ENCODE data around the gene FAH. TPM values are rescaled to one million over a fixed set of nuclear protein-coding genes. Genes with fewer than 3 reads are reported as not detected.

The FAH gene
- total RNA-seq, 4 donors from 2014 or later = 5.4 to 29.0 (median 11.2) TPM

DNA sequence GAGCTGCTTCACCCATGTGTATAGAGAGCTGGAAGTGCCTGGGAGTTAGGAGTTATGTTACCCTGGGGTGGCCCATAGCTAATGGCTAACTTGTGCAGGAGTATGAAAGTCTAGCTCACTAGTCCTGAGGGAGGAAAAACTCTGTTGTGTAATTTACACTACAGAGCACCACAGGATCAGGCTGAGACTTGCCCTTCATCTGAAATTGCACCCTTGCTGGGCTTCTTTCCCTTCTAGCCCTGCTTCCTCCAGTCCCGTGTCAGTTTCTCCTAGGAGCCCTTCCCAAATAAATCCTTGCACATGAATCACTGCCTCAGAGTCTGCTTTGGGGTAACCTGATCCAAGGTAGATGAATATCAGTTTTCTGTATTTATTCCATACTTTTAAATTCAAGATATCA lies 59.2 kb downstream of the FAH start:
- H3K27ac ChIP-seq = no peak overlapping the region
- H3K36me3 ChIP-seq = no peaks in the 10 kb centered on the region
- no peaks in the 10 kb centered on the region for H3K4me1 ChIP-seq
- no peaks in the 10 kb centered on the region for H3K27me3 ChIP-seq
- H3K4me3 ChIP-seq = no peak overlapping the region
- no peak for DNase-seq
- H3K9me3 ChIP-seq = no peaks in the 10 kb centered on the region
- intact Hi-C loops (cut with DNase I; ENCODE audit: low total_unique reads) = no loop called here
- TF ChIP-seq, protein P1, sequence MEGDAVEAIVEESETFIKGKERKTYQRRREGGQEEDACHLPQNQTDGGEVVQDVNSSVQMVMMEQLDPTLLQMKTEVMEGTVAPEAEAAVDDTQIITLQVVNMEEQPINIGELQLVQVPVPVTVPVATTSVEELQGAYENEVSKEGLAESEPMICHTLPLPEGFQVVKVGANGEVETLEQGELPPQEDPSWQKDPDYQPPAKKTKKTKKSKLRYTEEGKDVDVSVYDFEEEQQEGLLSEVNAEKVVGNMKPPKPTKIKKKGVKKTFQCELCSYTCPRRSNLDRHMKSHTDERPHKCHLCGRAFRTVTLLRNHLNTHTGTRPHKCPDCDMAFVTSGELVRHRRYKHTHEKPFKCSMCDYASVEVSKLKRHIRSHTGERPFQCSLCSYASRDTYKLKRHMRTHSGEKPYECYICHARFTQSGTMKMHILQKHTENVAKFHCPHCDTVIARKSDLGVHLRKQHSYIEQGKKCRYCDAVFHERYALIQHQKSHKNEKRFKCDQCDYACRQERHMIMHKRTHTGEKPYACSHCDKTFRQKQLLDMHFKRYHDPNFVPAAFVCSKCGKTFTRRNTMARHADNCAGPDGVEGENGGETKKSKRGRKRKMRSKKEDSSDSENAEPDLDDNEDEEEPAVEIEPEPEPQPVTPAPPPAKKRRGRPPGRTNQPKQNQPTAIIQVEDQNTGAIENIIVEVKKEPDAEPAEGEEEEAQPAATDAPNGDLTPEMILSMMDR (IDR thresholded peaks at IDR 0.05) = no peak
- TF ChIP-seq POLR2A (IDR thresholded peaks at IDR 0.05) = no peak

DNA sequence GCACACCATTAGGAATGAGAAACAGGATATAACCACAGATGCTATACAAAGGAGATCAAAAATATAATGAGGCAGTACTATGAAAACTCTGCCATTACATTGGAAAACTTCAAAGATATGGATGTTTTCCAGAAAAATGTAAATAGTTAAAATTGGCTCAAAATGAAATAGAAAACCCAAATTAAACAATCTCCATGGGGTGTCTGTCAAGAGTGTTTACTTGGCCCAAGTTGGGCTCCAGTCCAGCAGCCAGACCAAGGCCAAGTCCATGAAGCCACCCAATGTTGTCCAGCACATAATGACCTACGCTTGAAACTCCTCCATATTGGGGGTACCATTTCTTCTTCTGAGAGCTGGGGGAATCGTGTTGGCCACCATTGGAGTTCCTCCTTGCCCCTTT lies 62.1 kb downstream of the FAH start:
- Histone ChIP-seq H3K9me3 (no peaks in the 10 kb centered on the region), H3K36me3 (no peaks in the 10 kb centered on the region), H3K27ac (no peak overlapping the region), H3K4me1 (no peaks in the 10 kb centered on the region), H3K27me3 (no peaks in the 10 kb centered on the region), H3K4me3 (no peak overlapping the region)
- no peak for TF ChIP-seq POLR2A (IDR thresholded peaks at IDR 0.05)
- TF ChIP-seq, protein P1 (IDR thresholded peaks at IDR 0.05) = no peak
- no peak for DNase-seq
- intact Hi-C loops (cut with DNase I; ENCODE audit: low total_unique reads) = no loop called here

DNA sequence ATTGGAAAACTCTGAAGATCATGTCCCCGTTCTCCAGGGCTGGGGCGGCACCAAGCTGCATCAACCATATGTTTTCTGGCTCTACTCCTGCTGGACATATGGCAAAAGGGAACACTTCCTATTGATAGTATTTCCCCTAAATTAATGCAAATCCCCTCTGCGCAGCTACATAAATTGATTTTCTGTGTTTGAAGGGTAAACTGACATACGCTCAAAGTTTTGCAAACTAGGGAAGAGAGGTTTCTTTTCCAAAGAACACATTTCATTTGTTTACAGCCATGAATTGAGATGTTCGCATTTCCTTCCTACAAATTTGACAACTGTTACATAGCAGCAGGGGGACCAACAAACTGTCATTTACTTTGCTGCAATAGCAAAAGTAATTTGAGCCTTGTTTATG lies 63.3 kb downstream of the FAH start:
- Histone ChIP-seq H3K4me1 (no peaks in the 10 kb centered on the region), H3K9me3 (no peaks in the 10 kb centered on the region), H3K27ac (no peak overlapping the region), H3K4me3 (no peak overlapping the region), H3K27me3 (no peaks in the 10 kb centered on the region), H3K36me3 (no peaks in the 10 kb centered on the region)
- DNase-seq = no peak
- intact Hi-C loops (cut with DNase I; ENCODE audit: low total_unique reads) = no loop called here
- TF ChIP-seq POLR2A (IDR thresholded peaks at IDR 0.05) = no peak
- TF ChIP-seq, protein P1 (IDR thresholded peaks at IDR 0.05) = no peak

DNA sequence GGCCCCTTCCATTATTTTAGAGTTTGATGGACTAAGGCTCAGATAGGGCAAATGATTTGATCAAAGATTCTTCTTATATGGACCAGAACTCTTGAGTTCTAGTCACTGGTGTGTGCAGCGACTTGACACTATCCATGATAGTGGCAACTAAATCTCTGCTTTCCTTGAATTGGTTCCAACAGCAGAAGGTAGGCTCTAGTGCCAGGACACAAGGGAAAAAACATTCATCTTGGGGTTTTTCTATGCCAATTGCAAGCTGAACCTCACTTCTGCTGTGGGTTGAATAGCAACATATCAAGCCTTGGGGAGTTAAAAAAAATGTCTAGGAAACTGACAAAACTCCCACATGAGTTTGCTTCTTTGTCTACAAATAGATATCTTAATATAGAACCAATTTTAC lies 64.1 kb downstream of the FAH start:
- DNase-seq = no peak
- TF ChIP-seq POLR2A (IDR thresholded peaks at IDR 0.05) = no peak
- TF ChIP-seq, protein P1 (IDR thresholded peaks at IDR 0.05) = no peak
- H3K27me3 ChIP-seq = no peaks in the 10 kb centered on the region
- H3K4me1 ChIP-seq = no peaks in the 10 kb centered on the region
- H3K27ac ChIP-seq = no peak overlapping the region
- H3K9me3 ChIP-seq = no peaks in the 10 kb centered on the region
- intact Hi-C loops (cut with DNase I; ENCODE audit: low total_unique reads) = no loop called here
- no peaks in the 10 kb centered on the region for H3K36me3 ChIP-seq
- H3K4me3 ChIP-seq = no peak overlapping the region

DNA sequence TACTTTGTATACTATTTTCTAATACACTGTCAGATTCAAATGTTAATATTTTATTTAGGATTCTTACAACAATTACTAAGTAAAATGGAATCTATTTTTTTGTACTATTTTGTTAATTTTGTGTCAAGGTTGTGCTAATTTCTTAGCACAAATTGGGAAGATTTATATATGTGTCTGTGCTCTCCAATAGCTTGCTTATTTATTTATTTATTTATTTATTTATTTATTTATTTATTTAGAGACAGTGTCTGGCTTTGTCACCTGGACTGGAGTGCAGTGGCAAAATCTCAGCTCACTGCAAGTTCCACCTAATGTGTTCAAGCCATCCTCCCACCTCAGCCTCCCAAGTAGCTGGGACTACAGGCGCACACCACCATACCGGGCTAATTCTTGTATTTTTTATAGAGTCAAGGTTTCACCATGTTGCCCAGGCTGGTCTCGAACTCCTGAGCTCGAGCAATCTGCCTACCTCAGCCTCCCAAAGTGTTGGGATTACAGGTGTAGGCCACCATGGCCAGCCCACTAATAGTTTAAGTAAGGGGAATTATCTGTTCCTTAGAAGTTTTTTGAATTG lies 64.6 kb downstream of the FAH start:
- no peak overlapping the region for H3K27ac ChIP-seq
- H3K4me3 ChIP-seq = no peak overlapping the region
- no peaks in the 10 kb centered on the region for H3K4me1 ChIP-seq
- no peaks in the 10 kb centered on the region for H3K9me3 ChIP-seq
- no peak for DNase-seq
- TF ChIP-seq POLR2A (IDR thresholded peaks at IDR 0.05) = no peak
- TF ChIP-seq, protein P1 (IDR thresholded peaks at IDR 0.05) = no peak
- no peaks in the 10 kb centered on the region for H3K27me3 ChIP-seq
- H3K36me3 ChIP-seq = no peaks in the 10 kb centered on the region
- intact Hi-C loops (cut with DNase I; ENCODE audit: low total_unique reads) = no loop called here

Data from uterus (tissue), 4 donors.